HepG2 (cell line): ENCODE data around the gene MACROD2. TPM values are rescaled to one million over a fixed set of nuclear protein-coding genes. Genes with fewer than 3 reads are reported as not detected.

Source experiments
- ATAC-seq: fragments of 200-7000 bp; cut with Tn5 transposase; 3 replicates; pipeline ENCODE4 v1.9.1; 2020; ENCODE audit warnings: mild to moderate bottlenecking, moderate library complexity
- BruUV-seq: library from RNA; stranded (reverse); fragments of 400-500 nt; replicated peaks from 2 replicates; lab custom pipeline; 2021; lab: Mats Ljungman, UMichigan
- CTCF ChIA-PET: fragments of 300-600 bp; formaldehyde crosslinking; extraction: SDS; loops from one replicate; lab custom pipeline; 2021; ENCODE audit warnings: low total read pairs, inconsistent platforms, low intra/inter-chr PET ratio; lab: Yijun Ruan, JAX
- POLR2A ChIA-PET: fragments of 350-600 bp; sonication (Branson Sonifier 250); formaldehyde crosslinking; loops from one replicate; lab custom pipeline; 2020; ENCODE audit warnings: antibody characterized with exemption, inconsistent platforms; lab: Yijun Ruan, JAX
- DNase-seq: peaks from one replicate; pipeline ENCODE4 v3.0.0-alpha.2; 2015; ENCODE audit warnings: low spot score
- FAIRE-seq: peaks from 3 replicates; lab custom pipeline; 2011; peaks lifted over from hg19 to GRCh38; lab: Jason Lieb, UNC
- H2AFZ ChIP-seq: one replicate; pipeline ENCODE4 v1.6.1; 2011; ENCODE audit warnings: low read length, inconsistent platforms
- H3K27ac ChIP-seq: fragments of 300-600 bp; 3 replicates; pipeline ENCODE4 v1.8.0; 2011; ENCODE audit warnings: mixed run types, mild to moderate bottlenecking, mixed read lengths, low read length, inconsistent platforms; ENCODE audit not compliant: insufficient read depth; ENCODE audit errors: extremely low read length
- H3K27me3 ChIP-seq, 2 experiments: fragments of 200-600 bp in 1 of 2; 2 replicates in 1 of 2; 3 replicates in 1 of 2; pipeline versions ENCODE4 v1.6.0 to v1.8.0; 2011; ENCODE audit warnings: low read length in 2 of 2, mild to moderate bottlenecking in 2 of 2, moderate library complexity in 2 of 2, inconsistent platforms in 1 of 2; ENCODE audit not compliant: insufficient read depth in 2 of 2, control insufficient read depth in 1 of 2
- H3K36me3 ChIP-seq, 2 experiments: fragments of 200-600 bp in 1 of 2; replicated peaks in 1 of 2; 2 replicates in 1 of 2; 3 replicates in 1 of 2; pipeline versions ENCODE4 v1.5.1 to v1.8.0; 2011; ENCODE audit warnings: low read length in 2 of 2, inconsistent platforms in 1 of 2; ENCODE audit not compliant: insufficient read depth in 2 of 2, control insufficient read depth in 1 of 2
- H3K4me1 ChIP-seq: 2 replicates; pipeline ENCODE4 v1.5.1; 2012; ENCODE audit warnings: low read length, inconsistent platforms; ENCODE audit not compliant: insufficient read depth
- H3K4me2 ChIP-seq: 2 replicates; pipeline ENCODE4 v1.6.0; 2011; ENCODE audit warnings: low read depth, low read length, inconsistent platforms
- H3K4me3 ChIP-seq, 3 experiments: fragments of 200-600 bp in 1 of 3; sonication (generic), shearing (Covaris generic) in 1 of 3; replicated peaks in 1 of 3; 2 replicates each; pipeline ENCODE4 v1.5.1; 2011 to 2016; ENCODE audit warnings: low read length in 3 of 3, inconsistent platforms in 2 of 3, low read depth in 2 of 3, mild to moderate bottlenecking in 2 of 3, control low read depth in 1 of 3, mixed read lengths in 1 of 3; ENCODE audit not compliant: insufficient read depth in 1 of 3
- H3K79me2 ChIP-seq: one replicate; pipeline ENCODE4 v1.6.1; 2011; ENCODE audit warnings: low read length, inconsistent platforms; ENCODE audit not compliant: insufficient read depth
- H3K9ac ChIP-seq: 2 replicates; pipeline ENCODE4 v1.6.0; 2011; ENCODE audit warnings: mild to moderate bottlenecking, low read depth, low read length, inconsistent platforms; ENCODE audit not compliant: insufficient read depth
- H3K9me3 ChIP-seq: 2 replicates; pipeline ENCODE4 v1.5.1; 2012; ENCODE audit warnings: mild to moderate bottlenecking, low read length
- H4K20me1 ChIP-seq: 2 replicates; pipeline ENCODE4 v1.6.0; 2011; ENCODE audit warnings: inconsistent platforms, mild to moderate bottlenecking, low read length, moderate library complexity; ENCODE audit not compliant: insufficient read depth
- ATF1 ChIP-seq: IDR thresholded peaks from 2 replicates; pipeline ENCODE4 v1.6.1; 2016; ENCODE audit warnings: mild to moderate bottlenecking, control low read depth
- ATF2 ChIP-seq: sonication (generic); formaldehyde crosslinking; IDR thresholded peaks from 2 replicates; pipeline ENCODE4 v1.4.0; 2020; ENCODE audit warnings: missing genetic modification reagents
- ESRRA ChIP-seq: sonication (generic); formaldehyde crosslinking; IDR thresholded peaks from 2 replicates; pipeline ENCODE4 v1.5.1; 2020; ENCODE audit warnings: mild to moderate bottlenecking, low read depth, missing genetic modification reagents
- FOXP4 ChIP-seq: sonication (generic); formaldehyde crosslinking; IDR thresholded peaks from 2 replicates; pipeline ENCODE4 v1.4.0; 2020; ENCODE audit warnings: missing genetic modification reagents
- MED1 ChIP-seq: sonication (generic); formaldehyde crosslinking; IDR thresholded peaks from 2 replicates; pipeline ENCODE4 v1.4.0; 2020; ENCODE audit warnings: missing genetic modification reagents
- NCOR1 ChIP-seq: fragments of 200-600 bp; sonication (generic); IDR thresholded peaks from 2 replicates; pipeline ENCODE4 v1.7.0; 2017; ENCODE audit warnings: antibody characterized with exemption, low read length, borderline replicate concordance
- SMAD1 ChIP-seq: sonication (generic); formaldehyde crosslinking; IDR thresholded peaks from 2 replicates; pipeline ENCODE4 v1.4.0; 2020; ENCODE audit warnings: missing genetic modification reagents, low read depth, mild to moderate bottlenecking, borderline replicate concordance
- SMC3 ChIP-seq: IDR thresholded peaks from 2 replicates; pipeline ENCODE4 v1.6.1; 2011; ENCODE audit warnings: low read length, improper control_type of control experiment
- ZNF33B ChIP-seq: sonication (generic); formaldehyde crosslinking; IDR thresholded peaks from 2 replicates; pipeline ENCODE4 v1.5.1; 2020; ENCODE audit warnings: mild to moderate bottlenecking, missing genetic modification reagents
- ZNF687 ChIP-seq: sonication (generic); formaldehyde crosslinking; IDR thresholded peaks from 2 replicates; pipeline ENCODE4 v1.5.1; 2020; ENCODE audit warnings: mild to moderate bottlenecking, missing genetic modification reagents, moderate library complexity
- ZNF792 ChIP-seq: IDR thresholded peaks from 2 replicates; pipeline ENCODE4 v1.6.1; 2016
- ZXDC ChIP-seq: sonication (generic); formaldehyde crosslinking; IDR thresholded peaks from 2 replicates; pipeline ENCODE4 v1.5.0; 2020; ENCODE audit warnings: mild to moderate bottlenecking, missing genetic modification reagents
- WGBS: methylation state at CpG from one replicate; pipeline ENCODE4 v1.1.6; 2017; ENCODE audit warnings: low lambda C conversion rate; 5-methylcytosine and 5-hydroxymethylcytosine counted together
- in situ Hi-C: cut with HindIII; loops from 2 replicates; pipeline ENCODE4 v1.10.0; 2017; ENCODE audit warnings: low pct_unique_long_range_greater_than_20kb; ENCODE audit not compliant: extremely low pct_ligation_motif_present
- intact Hi-C: fragments of 100-400 bp; cut with micrococcal nuclease; formaldehyde crosslinking; loops from one replicate; pipeline ENCODE4 v1.10.0; 2022; ENCODE audit not compliant: unreplicated experiment
- polyA plus RNA-seq, 8 experiments: library from polyadenylated mRNA; depleted of rRNA in 3 of 8; stranded (reverse) in 7 of 8; unstranded in 1 of 8; fragments of >200 nt; fragmentation: Illumina TruSeq in 4 of 8; extraction: Trizol in 4 of 8; gene quantifications; 2 replicates each; pipeline versions ENCODE4 v1.2.1 to v1.2.3, GENCODE V29; 2011 to 2016; ENCODE audit warnings: low read depth in 4 of 8, missing spikeins in 1 of 8, mixed read lengths in 1 of 8; ENCODE audit not compliant: insufficient read depth in 1 of 8
- total RNA-seq, 5 experiments: library from RNA; depleted of rRNA; stranded (reverse); fragments of >200 nt; fragmentation: Illumina TruSeq; extraction: Trizol; gene quantifications; 2 replicates each; pipeline ENCODE4 v1.2.3, GENCODE V29; 2016; ENCODE audit warnings: low read depth in 1 of 5

The MACROD2 gene
- total and polyA plus RNA-seq, 2 of the 13 experiments (the other 11 are each of a cell fraction or from before 2014, with no cell fraction given) = 0.13 to 0.51 TPM

- POLR2A ChIA-PET = no interaction called here
- H3K4me3 ChIP-seq = no peak overlapping the region
- H3K27me3 ChIP-seq = no peaks in the 10 kb centered on the region
- H3K79me2 ChIP-seq = no peaks in the 10 kb centered on the region
- no peak for FAIRE-seq
- CTCF ChIA-PET = no interaction called here
- H3K4me2 ChIP-seq = no peak overlapping the region
- WGBS = 14% methylated on average over 5 of the region's 5 CpGs
- DNase-seq = no peak
- H3K9me3 ChIP-seq = peaks cover 31% of the 10 kb centered on the region; the same call in 1 of the 2 replicates
- no peak overlapping the region for H2AFZ ChIP-seq
- ATAC-seq = no peak
- intact Hi-C loops = no loop called here
- H3K4me1 ChIP-seq = no peaks in the 10 kb centered on the region
- no peak overlapping the region for H3K27ac ChIP-seq
- no TSS peak for BruUV-seq
- H3K9ac ChIP-seq = no peak overlapping the region
- in situ Hi-C loops = no loop called here
- no peaks in the 10 kb centered on the region for H3K36me3 ChIP-seq
- no peaks in the 10 kb centered on the region for H4K20me1 ChIP-seq
- TF ChIP-seq FOXP4 (CRISPR knock-in tag) (no peak), SMAD1 (CRISPR knock-in tag) (no peak), NCOR1 (no peak), ESRRA (CRISPR knock-in tag) (no peak), ATF2 (CRISPR knock-in tag) (no peak), ZNF33B (CRISPR knock-in tag) (no peak), SMC3 (no peak), ZXDC (no peak), ZNF687 (CRISPR knock-in tag) (no peak), MED1 (no peak), ATF1 (CRISPR knock-in tag) (no peak), ZNF792 (CRISPR knock-in tag) (no peak)
Measured at GRCh38 chr20:15637950-15638754, 1642.8 kb downstream of the MACROD2 start.
